Panc1 (cell line): ENCODE results near the gene SHISAL2A. TPM values are rescaled to one million over a fixed set of nuclear protein-coding genes. Genes with fewer than 3 reads are reported as not detected.
"Not testable (repeated sequence)": the region's sequence is repeated elsewhere in the genome, so short reads cannot be mapped to it uniquely, and the experiment has no call there.

ENCODE experiments used
- ATAC-seq: fragments of 200-7000 bp; cut with Tn5 transposase; 2 replicates; pipeline ENCODE4 v1.9.1; 2020; ENCODE audit warnings: mild to moderate bottlenecking, moderate library complexity
- BruUV-seq: library from RNA; stranded (reverse); fragments of 400-500 nt; replicated peaks from 2 replicates; lab custom pipeline; 2021; lab: Mats Ljungman, UMichigan
- CTCF ChIA-PET: fragments of 300-600 bp; sonication (Branson Sonifier 250); formaldehyde crosslinking; loops from one replicate; lab custom pipeline; 2022; ENCODE audit warnings: antibody characterized with exemption; lab: Charles Lee
- POLR2A ChIA-PET: fragments of 300-600 bp; sonication (Branson Sonifier 250); formaldehyde crosslinking; loops from one replicate; lab custom pipeline; 2022; ENCODE audit warnings: antibody characterized with exemption; lab: Charles Lee
- DNase-seq: peaks from one replicate; pipeline ENCODE4 v3.0.0-alpha.2; 2010; ENCODE audit warnings: low read depth, low spot score
- H3K27ac ChIP-seq: 2 replicates; pipeline ENCODE4 v1.5.1; 2011; ENCODE audit warnings: mild to moderate bottlenecking, low read length, inconsistent platforms
- H3K27me3 ChIP-seq: fragments of 200-500 bp; sonication (Bioruptor generic); 2 replicates; pipeline ENCODE4 v1.6.0; 2014; ENCODE audit warnings: low read length, inconsistent platforms; ENCODE audit not compliant: control insufficient read depth, insufficient read depth
- H3K36me3 ChIP-seq: fragments of 200-500 bp; sonication (Bioruptor generic); 2 replicates; pipeline ENCODE4 v1.5.1; 2014; ENCODE audit warnings: inconsistent platforms, mild to moderate bottlenecking, low read length, moderate library complexity; ENCODE audit not compliant: control insufficient read depth, insufficient read depth
- H3K4me1 ChIP-seq: 2 replicates; pipeline ENCODE4 v1.5.1; 2011; ENCODE audit warnings: inconsistent platforms, mild to moderate bottlenecking, low read length, moderate library complexity; ENCODE audit not compliant: control insufficient read depth, insufficient read depth
- H3K4me3 ChIP-seq, 2 experiments: 2 replicates each; pipeline ENCODE4 v1.5.1; 2011 to 2012; ENCODE audit warnings: low read depth in 2 of 2, low read length in 2 of 2, mild to moderate bottlenecking in 2 of 2, inconsistent platforms in 1 of 2, moderate library complexity in 1 of 2
- H3K9me3 ChIP-seq: fragments of 200-500 bp; sonication (Bioruptor generic); 2 replicates; pipeline ENCODE4 v1.5.1; 2014; ENCODE audit warnings: low read depth, mild to moderate bottlenecking, inconsistent platforms, low read length, moderate library complexity; ENCODE audit not compliant: control insufficient read depth, insufficient read depth
- POLR2AphosphoS5 ChIP-seq: IDR thresholded peaks from 2 replicates; pipeline ENCODE4 v1.6.1; 2012; ENCODE audit warnings: mild to moderate bottlenecking, low read depth, low read length, moderate library complexity
- SIN3A ChIP-seq: IDR thresholded peaks from 2 replicates; pipeline ENCODE4 v1.6.1; 2012; ENCODE audit warnings: low read depth, mild to moderate bottlenecking, low read length, moderate library complexity, borderline replicate concordance; ENCODE audit not compliant: insufficient read depth
- TCF7L2 ChIP-seq: IDR thresholded peaks from 2 replicates; pipeline ENCODE4 v1.6.1; 2011; ENCODE audit warnings: mild to moderate bottlenecking, low read depth, low read length, inconsistent platforms
- in situ Hi-C: cut with HindIII; loops from 2 replicates; pipeline ENCODE4 v1.10.0; 2016; ENCODE audit warnings: low sequenced_read_pairs, low pct_unique_long_range_greater_than_20kb
- intact Hi-C: fragments of 100-400 bp; cut with micrococcal nuclease; formaldehyde crosslinking; loops from one replicate; pipeline ENCODE4 v1.10.0; 2022; ENCODE audit not compliant: unreplicated experiment
- total RNA-seq: library from RNA; stranded (reverse); gene quantifications from one replicate; pipeline ENCODE4 v1.2.1, GENCODE V29; 2021; ENCODE audit not compliant: unreplicated experiment
- TF ChIP-seq, protein P1 (sequence below): fragments of 450-650 bp; IDR thresholded peaks from 2 replicates; pipeline ENCODE4 v1.5.1; 2017; ENCODE audit warnings: mild to moderate bottlenecking
- TF ChIP-seq, protein P2 (sequence below), 2 experiments: IDR thresholded peaks; 2 replicates each; pipeline ENCODE4 v1.6.1; 2011 to 2012; ENCODE audit warnings: low read depth in 2 of 2, control low read depth in 1 of 2, low read length in 1 of 2, mild to moderate bottlenecking in 1 of 2, moderate library complexity in 1 of 2; ENCODE audit not compliant: insufficient read depth in 1 of 2

The SHISAL2A gene
- total RNA-seq, 1 experiment from 2014 or later: 0.23 TPM

DNA sequence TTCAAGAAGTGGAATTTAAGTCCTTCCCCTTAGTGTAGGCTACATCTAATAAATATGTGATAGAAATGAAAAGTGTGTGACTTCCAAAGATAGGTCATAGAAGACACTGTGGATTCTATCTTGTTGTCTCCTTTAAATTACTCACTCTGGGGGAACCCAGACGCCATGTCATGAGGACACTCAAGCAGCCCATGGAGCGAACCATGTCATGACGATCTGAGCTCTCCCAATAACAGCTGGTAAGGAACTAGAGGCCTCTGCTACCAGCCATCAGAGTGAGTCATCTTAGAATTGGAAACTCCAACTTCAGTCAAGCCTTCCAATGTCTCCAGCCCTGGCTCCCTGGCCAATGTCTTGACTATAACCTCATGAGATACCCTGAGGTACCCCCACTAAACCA lies 58.9 kb downstream of the SHISAL2A start:
- H3K9me3 ChIP-seq: no peaks in the 10 kb centered on the region
- in situ Hi-C loops (no loop called here), intact Hi-C loops (no loop called here)
- ChIA-PET CTCF (no interaction called here), POLR2A (no interaction called here)
- no TSS peak for BruUV-seq
- peaks cover 15% of the 10 kb centered on the region for H3K36me3 ChIP-seq
- no peak for DNase-seq
- no peaks in the 10 kb centered on the region for H3K27me3 ChIP-seq
- H3K4me1 ChIP-seq: peaks cover 3% of the 10 kb centered on the region; the same call in 1 of the 2 replicates
- no peak for TF ChIP-seq POLR2AphosphoS5
- TF ChIP-seq, protein P1, sequence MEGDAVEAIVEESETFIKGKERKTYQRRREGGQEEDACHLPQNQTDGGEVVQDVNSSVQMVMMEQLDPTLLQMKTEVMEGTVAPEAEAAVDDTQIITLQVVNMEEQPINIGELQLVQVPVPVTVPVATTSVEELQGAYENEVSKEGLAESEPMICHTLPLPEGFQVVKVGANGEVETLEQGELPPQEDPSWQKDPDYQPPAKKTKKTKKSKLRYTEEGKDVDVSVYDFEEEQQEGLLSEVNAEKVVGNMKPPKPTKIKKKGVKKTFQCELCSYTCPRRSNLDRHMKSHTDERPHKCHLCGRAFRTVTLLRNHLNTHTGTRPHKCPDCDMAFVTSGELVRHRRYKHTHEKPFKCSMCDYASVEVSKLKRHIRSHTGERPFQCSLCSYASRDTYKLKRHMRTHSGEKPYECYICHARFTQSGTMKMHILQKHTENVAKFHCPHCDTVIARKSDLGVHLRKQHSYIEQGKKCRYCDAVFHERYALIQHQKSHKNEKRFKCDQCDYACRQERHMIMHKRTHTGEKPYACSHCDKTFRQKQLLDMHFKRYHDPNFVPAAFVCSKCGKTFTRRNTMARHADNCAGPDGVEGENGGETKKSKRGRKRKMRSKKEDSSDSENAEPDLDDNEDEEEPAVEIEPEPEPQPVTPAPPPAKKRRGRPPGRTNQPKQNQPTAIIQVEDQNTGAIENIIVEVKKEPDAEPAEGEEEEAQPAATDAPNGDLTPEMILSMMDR: no peak
- TF ChIP-seq TCF7L2: no peak
- no peak for TF ChIP-seq SIN3A
- TF ChIP-seq, protein P2, sequence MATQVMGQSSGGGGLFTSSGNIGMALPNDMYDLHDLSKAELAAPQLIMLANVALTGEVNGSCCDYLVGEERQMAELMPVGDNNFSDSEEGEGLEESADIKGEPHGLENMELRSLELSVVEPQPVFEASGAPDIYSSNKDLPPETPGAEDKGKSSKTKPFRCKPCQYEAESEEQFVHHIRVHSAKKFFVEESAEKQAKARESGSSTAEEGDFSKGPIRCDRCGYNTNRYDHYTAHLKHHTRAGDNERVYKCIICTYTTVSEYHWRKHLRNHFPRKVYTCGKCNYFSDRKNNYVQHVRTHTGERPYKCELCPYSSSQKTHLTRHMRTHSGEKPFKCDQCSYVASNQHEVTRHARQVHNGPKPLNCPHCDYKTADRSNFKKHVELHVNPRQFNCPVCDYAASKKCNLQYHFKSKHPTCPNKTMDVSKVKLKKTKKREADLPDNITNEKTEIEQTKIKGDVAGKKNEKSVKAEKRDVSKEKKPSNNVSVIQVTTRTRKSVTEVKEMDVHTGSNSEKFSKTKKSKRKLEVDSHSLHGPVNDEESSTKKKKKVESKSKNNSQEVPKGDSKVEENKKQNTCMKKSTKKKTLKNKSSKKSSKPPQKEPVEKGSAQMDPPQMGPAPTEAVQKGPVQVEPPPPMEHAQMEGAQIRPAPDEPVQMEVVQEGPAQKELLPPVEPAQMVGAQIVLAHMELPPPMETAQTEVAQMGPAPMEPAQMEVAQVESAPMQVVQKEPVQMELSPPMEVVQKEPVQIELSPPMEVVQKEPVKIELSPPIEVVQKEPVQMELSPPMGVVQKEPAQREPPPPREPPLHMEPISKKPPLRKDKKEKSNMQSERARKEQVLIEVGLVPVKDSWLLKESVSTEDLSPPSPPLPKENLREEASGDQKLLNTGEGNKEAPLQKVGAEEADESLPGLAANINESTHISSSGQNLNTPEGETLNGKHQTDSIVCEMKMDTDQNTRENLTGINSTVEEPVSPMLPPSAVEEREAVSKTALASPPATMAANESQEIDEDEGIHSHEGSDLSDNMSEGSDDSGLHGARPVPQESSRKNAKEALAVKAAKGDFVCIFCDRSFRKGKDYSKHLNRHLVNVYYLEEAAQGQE (IDR thresholded peaks at IDR 0.05; ENCODE audit: insufficient read depth in 1 of 2, low read depth in 2 of 2, low read length in 1 of 2): no peak
- no peak overlapping the region for H3K4me3 ChIP-seq
- ATAC-seq: no peak
- no peak overlapping the region for H3K27ac ChIP-seq

DNA sequence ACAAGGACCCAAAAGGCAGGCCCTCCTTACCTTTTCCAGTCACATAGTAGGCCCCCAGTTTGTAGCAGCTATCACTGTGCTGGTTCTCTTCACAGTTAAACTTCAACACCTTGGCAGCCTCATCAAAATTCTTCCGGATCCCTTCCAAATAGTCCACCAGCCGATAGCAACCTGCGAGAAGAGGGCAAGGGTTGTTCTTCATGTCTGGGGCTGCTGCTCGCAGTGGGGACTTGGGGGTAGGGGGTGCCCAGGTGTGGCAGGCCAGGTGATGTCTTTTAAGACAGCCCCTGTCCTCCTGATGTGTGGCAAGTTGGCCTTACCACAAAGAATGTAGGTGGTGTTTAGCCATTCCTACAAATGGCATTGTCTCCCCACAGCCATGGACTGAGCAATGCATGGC lies 59.7 kb downstream of the SHISAL2A start:
- CTCF ChIA-PET: no interaction called here
- H3K4me1 ChIP-seq: peaks cover 3% of the 10 kb centered on the region; the same call in 1 of the 2 replicates
- ATAC-seq (no peak), DNase-seq (no peak)
- H3K4me3 ChIP-seq: no peak overlapping the region
- no TSS peak for BruUV-seq
- peaks cover 10% of the 10 kb centered on the region for H3K36me3 ChIP-seq
- in situ Hi-C loops (no loop called here), intact Hi-C loops (no loop called here)
- no peaks in the 10 kb centered on the region for H3K27me3 ChIP-seq
- TF ChIP-seq TCF7L2 (no peak), POLR2AphosphoS5 (no peak)
- POLR2A ChIA-PET: no interaction called here
- H3K9me3 ChIP-seq: no peaks in the 10 kb centered on the region
- H3K27ac ChIP-seq: no peak overlapping the region

DNA sequence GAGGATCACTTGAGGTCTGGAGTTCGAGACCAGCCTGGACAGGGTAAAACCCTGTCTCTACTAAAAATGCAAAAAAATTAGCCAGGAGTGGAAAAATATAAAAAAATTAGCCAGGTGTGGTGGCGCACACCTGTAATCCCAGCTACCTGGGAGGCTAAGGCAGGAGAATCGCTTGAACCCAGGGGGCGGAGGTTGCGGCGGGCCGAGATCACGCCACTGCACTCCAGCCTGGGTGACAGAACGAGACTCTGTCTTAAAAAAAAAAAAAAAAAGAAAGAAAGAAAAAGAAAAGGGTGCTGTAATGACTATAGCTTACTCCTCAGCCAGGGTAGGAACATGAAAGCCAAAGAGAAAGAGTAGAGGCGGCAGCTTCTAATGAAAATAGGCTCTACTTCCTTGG lies 60.4 kb downstream of the SHISAL2A start:
- intact Hi-C loops, H3K4me3 ChIP-seq, H3K4me1 ChIP-seq, H3K9me3 ChIP-seq, DNase-seq, POLR2A ChIA-PET, ATAC-seq, H3K27ac ChIP-seq, H3K36me3 ChIP-seq, in situ Hi-C loops, H3K27me3 ChIP-seq, BruUV-seq: not testable (repeated sequence)
- CTCF ChIA-PET: interaction anchor here (0.5 kb wide), 1 partner anchor 23 kb away, joined by 5 read pairs; no protein-coding TSS in a partner anchor
